Neural cell (in vitro differentiated cells): ENCODE measurements around the gene TEX22. TPM values are rescaled to one million over a fixed set of nuclear protein-coding genes. Genes with fewer than 3 reads are reported as not detected.

ENCODE experiments used
- H2AFZ ChIP-seq: fragments of 200-600, 300-800 bp; sonication (generic), shearing (Covaris generic); 2 replicates; pipeline ENCODE4 v1.6.0; 2014; ENCODE audit warnings: low read depth, mild to moderate bottlenecking, antibody characterized with exemption, low read length, moderate library complexity
- H3F3A ChIP-seq: fragments of 200-600 bp; shearing (Covaris generic); 2 replicates; pipeline ENCODE4 v1.6.1; 2016; ENCODE audit warnings: mild to moderate bottlenecking, moderate library complexity, mixed read lengths, antibody characterized with exemption, low read length; ENCODE audit not compliant: insufficient read depth, poor library complexity, severe bottlenecking
- H3K27ac ChIP-seq: fragments of 200-600, 300-800 bp; sonication (generic), shearing (Covaris generic); 2 replicates; pipeline ENCODE4 v1.5.1; 2014; ENCODE audit warnings: mild to moderate bottlenecking, low read length, moderate library complexity
- H3K27me3 ChIP-seq: fragments of 300-800, 200-600 bp; sonication (generic), shearing (Covaris generic); 2 replicates; pipeline ENCODE4 v1.6.0; 2014; ENCODE audit warnings: mild to moderate bottlenecking, low read depth, low read length, moderate library complexity; ENCODE audit not compliant: insufficient read depth
- H3K36me3 ChIP-seq: fragments of 300-800, 200-600 bp; sonication (generic), shearing (Covaris generic); 2 replicates; pipeline ENCODE4 v1.5.1; 2014; ENCODE audit warnings: mild to moderate bottlenecking, antibody characterized with exemption, low read length, moderate library complexity; ENCODE audit not compliant: insufficient read depth
- H3K4me2 ChIP-seq: fragments of 300-800, 200-600 bp; sonication (generic), shearing (Covaris generic); 2 replicates; pipeline ENCODE4 v1.6.0; 2014; ENCODE audit warnings: mild to moderate bottlenecking, low read length
- H3K4me3 ChIP-seq: fragments of 300-800, 200-600 bp; sonication (generic), shearing (Covaris generic); 2 replicates; pipeline ENCODE4 v1.5.1; 2014; ENCODE audit warnings: mild to moderate bottlenecking, low read length, moderate library complexity
- H3K79me2 ChIP-seq: fragments of 200-600 bp; shearing (Covaris generic); replicated peaks from 2 replicates; pipeline ENCODE4 v1.6.0; 2014; ENCODE audit warnings: mild to moderate bottlenecking, low read length, moderate library complexity; ENCODE audit not compliant: insufficient read depth
- H3K9ac ChIP-seq: fragments of 300-800, 200-600 bp; sonication (generic), shearing (Covaris generic); 2 replicates; pipeline ENCODE4 v1.6.1; 2016; ENCODE audit warnings: mild to moderate bottlenecking, low read length, mixed read lengths
- H3K9me2 ChIP-seq: fragments of 200-600 bp; shearing (Covaris generic); 2 replicates; pipeline ENCODE4 v1.6.1; 2016; ENCODE audit warnings: mild to moderate bottlenecking, low read length, mixed read lengths; ENCODE audit not compliant: insufficient read depth
- H3K9me3 ChIP-seq: fragments of 200-600, 300-800 bp; sonication (generic), shearing (Covaris generic); 2 replicates; pipeline ENCODE4 v1.6.1; 2016; ENCODE audit warnings: mild to moderate bottlenecking, mixed run types, low read length, moderate library complexity, mixed read lengths
- H4K20me1 ChIP-seq: fragments of 200-600 bp; shearing (Covaris generic); 2 replicates; pipeline ENCODE4 v1.6.1; 2016; ENCODE audit warnings: mild to moderate bottlenecking, mixed run types; ENCODE audit not compliant: insufficient read depth
- EP300 ChIP-seq: fragments of 450-650 bp; conservative IDR thresholded peaks from 2 replicates; pipeline ENCODE4 v1.6.1; 2014; ENCODE audit warnings: antibody characterized with exemption, mild to moderate bottlenecking, moderate library complexity; ENCODE audit not compliant: poor library complexity, severe bottlenecking
- EZH2 ChIP-seq: fragments of 200-600, 300-800 bp; shearing (Covaris generic), sonication (generic); IDR thresholded peaks from 2 replicates; pipeline ENCODE4 v1.6.1; 2014; ENCODE audit warnings: antibody characterized with exemption, low read length, borderline replicate concordance, mild to moderate bottlenecking; ENCODE audit not compliant: insufficient read depth, poor library complexity, severe bottlenecking
- MXI1 ChIP-seq: fragments of 450-650 bp; conservative IDR thresholded peaks from 2 replicates; pipeline ENCODE4 v1.6.1; 2014; ENCODE audit warnings: antibody characterized with exemption, mild to moderate bottlenecking; ENCODE audit not compliant: poor library complexity, severe bottlenecking
- POLR2AphosphoS5 ChIP-seq: IDR thresholded peaks from 2 replicates; pipeline ENCODE4 v1.6.1; 2012
- RAD21 ChIP-seq: fragments of 450-650 bp; conservative IDR thresholded peaks from 2 replicates; pipeline ENCODE4 v1.6.1; 2014; ENCODE audit warnings: antibody characterized with exemption, mild to moderate bottlenecking, moderate library complexity
- SMC3 ChIP-seq: fragments of 450-650 bp; conservative IDR thresholded peaks from 2 replicates; pipeline ENCODE4 v1.6.1; 2014; ENCODE audit warnings: antibody characterized with exemption, mild to moderate bottlenecking, moderate library complexity; ENCODE audit not compliant: poor library complexity
- TAF1 ChIP-seq: IDR thresholded peaks from 2 replicates; pipeline ENCODE4 v1.6.1; 2012; ENCODE audit warnings: low read depth
- polyA plus RNA-seq: library from polyadenylated mRNA; depleted of rRNA; stranded (reverse); fragments of >200 nt; gene quantifications from 2 replicates; pipeline ENCODE4 v1.2.3, GENCODE V29; 2014
- TF ChIP-seq, protein P1 (sequence below): IDR thresholded peaks from 2 replicates; pipeline ENCODE4 v1.6.1; 2012; ENCODE audit warnings: borderline replicate concordance
- TF ChIP-seq, protein P2 (sequence below): fragments of 450-650 bp; IDR thresholded peaks from 2 replicates; pipeline ENCODE4 v1.5.1; 2014; ENCODE audit warnings: antibody characterized with exemption, mild to moderate bottlenecking, moderate library complexity; ENCODE audit not compliant: poor library complexity, severe bottlenecking

The TEX22 gene
- polyA plus RNA-seq, 1 donor from 2014 or later: 0.22 TPM

DNA sequence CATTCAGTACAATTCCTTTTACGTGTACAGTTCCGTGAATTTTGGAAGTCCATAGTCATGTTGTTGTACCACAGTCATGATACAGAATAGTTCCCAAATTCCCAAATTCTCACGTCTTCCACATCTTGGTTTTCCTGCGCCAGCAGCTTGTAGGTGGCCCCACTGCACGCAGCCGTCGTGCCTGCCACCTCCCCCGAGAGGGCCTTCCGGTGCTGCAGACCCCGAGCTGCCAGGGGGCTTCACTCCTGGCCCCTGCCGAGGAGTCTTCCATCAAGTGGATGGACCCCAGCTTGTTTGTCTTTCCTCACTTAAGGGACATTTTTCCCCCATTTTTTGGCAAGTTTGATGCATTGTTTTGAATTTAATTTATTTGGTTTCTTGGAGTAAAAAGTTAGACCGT, 38.1 kb downstream of the TEX22 start:
- Histone ChIP-seq H3K27ac (no peak overlapping the region), H3K4me3 (no peak overlapping the region), H3K27me3 (no peaks in the 10 kb centered on the region), H3K9me3 (no peaks in the 10 kb centered on the region), H2AFZ (no peak overlapping the region), H3K9ac (no peak overlapping the region), H3K79me2 (peaks cover 34% of the 10 kb centered on the region), H3F3A (no peaks in the 10 kb centered on the region), H3K4me2 (no peak overlapping the region), H4K20me1 (peaks cover 3% of the 10 kb centered on the region), H3K9me2 (no peaks in the 10 kb centered on the region), H3K36me3 (no peaks in the 10 kb centered on the region)
- TF ChIP-seq EZH2 (no peak), RAD21 (no peak), POLR2AphosphoS5 (no peak), MXI1 (no peak)
- TF ChIP-seq, protein P1, sequence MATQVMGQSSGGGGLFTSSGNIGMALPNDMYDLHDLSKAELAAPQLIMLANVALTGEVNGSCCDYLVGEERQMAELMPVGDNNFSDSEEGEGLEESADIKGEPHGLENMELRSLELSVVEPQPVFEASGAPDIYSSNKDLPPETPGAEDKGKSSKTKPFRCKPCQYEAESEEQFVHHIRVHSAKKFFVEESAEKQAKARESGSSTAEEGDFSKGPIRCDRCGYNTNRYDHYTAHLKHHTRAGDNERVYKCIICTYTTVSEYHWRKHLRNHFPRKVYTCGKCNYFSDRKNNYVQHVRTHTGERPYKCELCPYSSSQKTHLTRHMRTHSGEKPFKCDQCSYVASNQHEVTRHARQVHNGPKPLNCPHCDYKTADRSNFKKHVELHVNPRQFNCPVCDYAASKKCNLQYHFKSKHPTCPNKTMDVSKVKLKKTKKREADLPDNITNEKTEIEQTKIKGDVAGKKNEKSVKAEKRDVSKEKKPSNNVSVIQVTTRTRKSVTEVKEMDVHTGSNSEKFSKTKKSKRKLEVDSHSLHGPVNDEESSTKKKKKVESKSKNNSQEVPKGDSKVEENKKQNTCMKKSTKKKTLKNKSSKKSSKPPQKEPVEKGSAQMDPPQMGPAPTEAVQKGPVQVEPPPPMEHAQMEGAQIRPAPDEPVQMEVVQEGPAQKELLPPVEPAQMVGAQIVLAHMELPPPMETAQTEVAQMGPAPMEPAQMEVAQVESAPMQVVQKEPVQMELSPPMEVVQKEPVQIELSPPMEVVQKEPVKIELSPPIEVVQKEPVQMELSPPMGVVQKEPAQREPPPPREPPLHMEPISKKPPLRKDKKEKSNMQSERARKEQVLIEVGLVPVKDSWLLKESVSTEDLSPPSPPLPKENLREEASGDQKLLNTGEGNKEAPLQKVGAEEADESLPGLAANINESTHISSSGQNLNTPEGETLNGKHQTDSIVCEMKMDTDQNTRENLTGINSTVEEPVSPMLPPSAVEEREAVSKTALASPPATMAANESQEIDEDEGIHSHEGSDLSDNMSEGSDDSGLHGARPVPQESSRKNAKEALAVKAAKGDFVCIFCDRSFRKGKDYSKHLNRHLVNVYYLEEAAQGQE: no peak

DNA sequence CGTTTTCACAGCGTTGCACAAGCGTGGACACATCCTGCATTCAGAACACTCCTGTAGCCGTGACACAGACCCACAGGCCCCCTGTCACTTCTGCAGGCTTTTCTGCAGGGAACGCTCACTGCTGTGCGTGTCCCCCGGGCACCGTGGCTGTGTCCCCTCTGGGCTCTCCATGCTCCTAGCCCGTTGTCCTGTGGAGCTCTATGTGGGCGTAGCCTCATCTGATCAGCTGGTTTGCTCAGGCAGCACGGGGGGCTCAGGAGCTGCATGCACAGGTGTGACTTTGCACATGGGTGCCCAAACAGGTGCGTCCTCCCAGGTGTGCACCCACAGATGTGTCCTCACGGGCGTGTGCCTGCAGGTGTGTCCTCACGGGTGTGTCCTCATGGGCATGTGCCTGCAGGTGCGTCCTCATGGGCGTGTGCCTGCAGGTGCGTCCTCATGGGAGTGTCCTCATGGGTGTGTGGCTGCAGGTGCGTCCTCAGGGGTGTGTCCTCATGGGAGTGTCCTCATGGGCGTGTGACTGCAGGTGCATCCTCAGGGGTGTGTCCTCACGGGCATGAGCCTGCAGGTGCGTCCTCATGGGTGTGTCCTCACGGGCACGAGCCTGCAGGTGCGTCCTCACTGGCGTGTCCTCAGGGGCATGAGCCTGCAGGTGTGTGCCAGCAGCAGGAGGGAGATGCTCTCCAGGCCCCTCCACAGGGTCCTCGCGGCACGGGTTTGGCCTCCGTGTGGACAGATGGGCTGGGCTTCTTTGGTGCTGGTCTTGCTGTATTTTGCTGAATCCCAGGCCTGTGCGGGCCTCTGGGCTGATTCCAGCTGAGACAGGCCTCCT, 38.8 kb downstream of the TEX22 start:
- H4K20me1 ChIP-seq: peaks cover 3% of the 10 kb centered on the region
- H3K9ac ChIP-seq: no peak overlapping the region
- no peak overlapping the region for H3K4me3 ChIP-seq
- H3K27ac ChIP-seq: no peak overlapping the region
- H3K4me2 ChIP-seq: no peak overlapping the region
- H3F3A ChIP-seq: no peaks in the 10 kb centered on the region
- no peaks in the 10 kb centered on the region for H3K9me2 ChIP-seq
- H2AFZ ChIP-seq: no peak overlapping the region
- H3K9me3 ChIP-seq: no peaks in the 10 kb centered on the region
- TF ChIP-seq POLR2AphosphoS5: no peak
- TF ChIP-seq, protein P2, sequence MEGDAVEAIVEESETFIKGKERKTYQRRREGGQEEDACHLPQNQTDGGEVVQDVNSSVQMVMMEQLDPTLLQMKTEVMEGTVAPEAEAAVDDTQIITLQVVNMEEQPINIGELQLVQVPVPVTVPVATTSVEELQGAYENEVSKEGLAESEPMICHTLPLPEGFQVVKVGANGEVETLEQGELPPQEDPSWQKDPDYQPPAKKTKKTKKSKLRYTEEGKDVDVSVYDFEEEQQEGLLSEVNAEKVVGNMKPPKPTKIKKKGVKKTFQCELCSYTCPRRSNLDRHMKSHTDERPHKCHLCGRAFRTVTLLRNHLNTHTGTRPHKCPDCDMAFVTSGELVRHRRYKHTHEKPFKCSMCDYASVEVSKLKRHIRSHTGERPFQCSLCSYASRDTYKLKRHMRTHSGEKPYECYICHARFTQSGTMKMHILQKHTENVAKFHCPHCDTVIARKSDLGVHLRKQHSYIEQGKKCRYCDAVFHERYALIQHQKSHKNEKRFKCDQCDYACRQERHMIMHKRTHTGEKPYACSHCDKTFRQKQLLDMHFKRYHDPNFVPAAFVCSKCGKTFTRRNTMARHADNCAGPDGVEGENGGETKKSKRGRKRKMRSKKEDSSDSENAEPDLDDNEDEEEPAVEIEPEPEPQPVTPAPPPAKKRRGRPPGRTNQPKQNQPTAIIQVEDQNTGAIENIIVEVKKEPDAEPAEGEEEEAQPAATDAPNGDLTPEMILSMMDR: no peak
- no peak for TF ChIP-seq EZH2
- no peak for TF ChIP-seq SMC3
- TF ChIP-seq RAD21: no peak
- no peak for TF ChIP-seq MXI1
- TF ChIP-seq EP300: no peak
- no peak for TF ChIP-seq TAF1
- TF ChIP-seq, protein P1: no peak
- no peaks in the 10 kb centered on the region for H3K36me3 ChIP-seq
- H3K79me2 ChIP-seq: peaks cover 34% of the 10 kb centered on the region
- no peaks in the 10 kb centered on the region for H3K27me3 ChIP-seq
